Measurements from ENCODE around the gene HPSE.

DNA sequence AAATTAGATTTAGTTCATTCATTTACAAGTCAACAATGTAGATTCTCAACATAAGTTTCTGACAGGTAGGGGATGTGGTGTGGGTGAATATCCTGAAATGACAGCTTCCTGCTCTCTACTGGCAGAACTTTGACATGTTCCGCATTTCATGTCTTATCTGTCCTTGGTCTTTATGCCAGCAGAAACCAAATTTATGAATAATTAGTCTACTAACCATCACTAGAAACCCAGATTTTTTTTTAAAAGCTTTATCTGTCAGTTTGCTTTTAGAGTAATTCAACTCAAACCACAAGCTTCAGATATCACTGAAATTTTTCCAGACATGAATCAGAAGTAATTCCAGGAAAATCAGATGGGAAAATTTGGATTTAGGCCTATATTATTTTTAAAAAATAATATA is 68.0 kb downstream of the HPSE start:
- TF ChIP-seq POLR2A (IDR thresholded peaks at IDR 0.05), result no peak
- no peak for TF ChIP-seq POLR2AphosphoS5 (IDR thresholded peaks at IDR 0.05)
- TF ChIP-seq, protein P1, sequence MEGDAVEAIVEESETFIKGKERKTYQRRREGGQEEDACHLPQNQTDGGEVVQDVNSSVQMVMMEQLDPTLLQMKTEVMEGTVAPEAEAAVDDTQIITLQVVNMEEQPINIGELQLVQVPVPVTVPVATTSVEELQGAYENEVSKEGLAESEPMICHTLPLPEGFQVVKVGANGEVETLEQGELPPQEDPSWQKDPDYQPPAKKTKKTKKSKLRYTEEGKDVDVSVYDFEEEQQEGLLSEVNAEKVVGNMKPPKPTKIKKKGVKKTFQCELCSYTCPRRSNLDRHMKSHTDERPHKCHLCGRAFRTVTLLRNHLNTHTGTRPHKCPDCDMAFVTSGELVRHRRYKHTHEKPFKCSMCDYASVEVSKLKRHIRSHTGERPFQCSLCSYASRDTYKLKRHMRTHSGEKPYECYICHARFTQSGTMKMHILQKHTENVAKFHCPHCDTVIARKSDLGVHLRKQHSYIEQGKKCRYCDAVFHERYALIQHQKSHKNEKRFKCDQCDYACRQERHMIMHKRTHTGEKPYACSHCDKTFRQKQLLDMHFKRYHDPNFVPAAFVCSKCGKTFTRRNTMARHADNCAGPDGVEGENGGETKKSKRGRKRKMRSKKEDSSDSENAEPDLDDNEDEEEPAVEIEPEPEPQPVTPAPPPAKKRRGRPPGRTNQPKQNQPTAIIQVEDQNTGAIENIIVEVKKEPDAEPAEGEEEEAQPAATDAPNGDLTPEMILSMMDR (IDR thresholded peaks at IDR 0.05), result no peak
